Transverse colon (tissue), 4 donors: ENCODE measurements around the gene PCDHB16.

Experiments used
- EP300 ChIP-seq: sonication (generic); formaldehyde crosslinking; IDR thresholded peaks from one replicate; pipeline ENCODE4 v1.6.1; 2017; ENCODE audit warnings: antibody characterized with exemption, low read depth
- POLR2AphosphoS5 ChIP-seq, 3 donors: sonication (generic); formaldehyde crosslinking; IDR thresholded peaks; one replicate each; pipeline ENCODE4 v1.6.1; 2016; ENCODE audit warnings: antibody characterized with exemption in 3 of 3
- TF ChIP-seq, protein P1 (sequence below), 5 experiments: fragments of 200-600 bp in 3 of 5; fragments of 450-650 bp in 2 of 5; sonication (generic) in 3 of 5; IDR thresholded peaks; 1 replicate in 2 of 5; 2 replicates in 3 of 5; pipeline ENCODE4 v1.5.1; 2016 to 2017; ENCODE audit warnings: antibody characterized with exemption in 5 of 5, inconsistent platforms in 3 of 5, mild to moderate bottlenecking in 2 of 5, moderate library complexity in 1 of 5

DNA sequence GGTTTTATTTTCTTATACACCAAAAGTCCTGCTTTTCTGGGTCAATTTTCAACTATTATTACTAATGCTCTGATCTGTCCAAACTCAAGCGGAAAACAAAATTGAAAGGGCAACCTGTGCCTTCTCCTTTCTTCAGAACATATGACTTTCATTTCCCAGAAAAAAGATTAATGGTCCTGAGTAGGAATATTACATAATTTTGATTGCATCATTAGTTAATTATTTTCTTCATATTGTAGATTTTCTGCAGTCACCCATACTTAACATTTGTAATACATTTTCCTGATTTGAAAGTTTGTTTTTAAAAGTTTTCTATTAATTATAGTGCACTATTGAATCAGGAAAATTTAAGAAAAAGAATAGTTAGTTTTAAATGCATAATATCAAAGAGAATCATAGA lies 6.3 kb upstream of the PCDHB16 start:
- TF ChIP-seq, protein P1, sequence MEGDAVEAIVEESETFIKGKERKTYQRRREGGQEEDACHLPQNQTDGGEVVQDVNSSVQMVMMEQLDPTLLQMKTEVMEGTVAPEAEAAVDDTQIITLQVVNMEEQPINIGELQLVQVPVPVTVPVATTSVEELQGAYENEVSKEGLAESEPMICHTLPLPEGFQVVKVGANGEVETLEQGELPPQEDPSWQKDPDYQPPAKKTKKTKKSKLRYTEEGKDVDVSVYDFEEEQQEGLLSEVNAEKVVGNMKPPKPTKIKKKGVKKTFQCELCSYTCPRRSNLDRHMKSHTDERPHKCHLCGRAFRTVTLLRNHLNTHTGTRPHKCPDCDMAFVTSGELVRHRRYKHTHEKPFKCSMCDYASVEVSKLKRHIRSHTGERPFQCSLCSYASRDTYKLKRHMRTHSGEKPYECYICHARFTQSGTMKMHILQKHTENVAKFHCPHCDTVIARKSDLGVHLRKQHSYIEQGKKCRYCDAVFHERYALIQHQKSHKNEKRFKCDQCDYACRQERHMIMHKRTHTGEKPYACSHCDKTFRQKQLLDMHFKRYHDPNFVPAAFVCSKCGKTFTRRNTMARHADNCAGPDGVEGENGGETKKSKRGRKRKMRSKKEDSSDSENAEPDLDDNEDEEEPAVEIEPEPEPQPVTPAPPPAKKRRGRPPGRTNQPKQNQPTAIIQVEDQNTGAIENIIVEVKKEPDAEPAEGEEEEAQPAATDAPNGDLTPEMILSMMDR (IDR thresholded peaks at IDR 0.05), result no peak
- no peak for TF ChIP-seq POLR2AphosphoS5 (IDR thresholded peaks at IDR 0.05)
- no peak for TF ChIP-seq EP300
